K562 (cell line): Measurements from ENCODE around the gene ACADVL. TPM values are rescaled to one million over a fixed set of nuclear protein-coding genes. Genes with fewer than 3 reads are reported as not detected.

Experiments
- CBX2 ChIP-seq: fragments of 200-600 bp; sonication (generic); IDR thresholded peaks from one replicate; pipeline ENCODE4 v1.6.1; 2012; ENCODE audit warnings: mild to moderate bottlenecking, low read length, inconsistent platforms; ENCODE audit not compliant: insufficient read depth, poor library complexity, severe bottlenecking
- DEAF1 ChIP-seq: fragments of 450-650 bp; formaldehyde crosslinking; IDR thresholded peaks from 2 replicates; pipeline ENCODE4 v1.4.0; 2020; ENCODE audit warnings: mild to moderate bottlenecking, moderate library complexity
- E2F6 ChIP-seq, 2 experiments: IDR thresholded peaks; 2 replicates each; pipeline ENCODE4 v1.6.1; 2011; ENCODE audit warnings: borderline replicate concordance in 1 of 2, control low read depth in 1 of 2, low read depth in 1 of 2, low read length in 1 of 2, mild to moderate bottlenecking in 1 of 2, mixed read lengths in 1 of 2, moderate library complexity in 1 of 2; ENCODE audit not compliant: insufficient read depth in 1 of 2, insufficient read length in 1 of 2, poor library complexity in 1 of 2, severe bottlenecking in 1 of 2; ENCODE audit errors: extremely low read depth in 1 of 2
- IFI16 ChIP-seq: fragments of 250-450 bp; sonication (Bioruptor Pico); IDR thresholded peaks from 2 replicates; pipeline ENCODE4 v2.1.2; 2022; ENCODE audit warnings: mild to moderate bottlenecking, inconsistent platforms
- JUND ChIP-seq, 2 experiments: IDR thresholded peaks; 2 replicates in 1 of 2; 3 replicates in 1 of 2; pipeline ENCODE4 v1.6.1; 2011; ENCODE audit warnings: borderline replicate concordance in 2 of 2, low read depth in 2 of 2, low read length in 2 of 2, improper control_type of control experiment in 1 of 2, missing biosample characterization in 1 of 2, missing genetic modification characterization in 1 of 2, missing genetic modification reagents in 1 of 2
- NCOR1 ChIP-seq: fragments of 450-650 bp; IDR thresholded peaks from 2 replicates; pipeline ENCODE4 v1.6.1; 2016; ENCODE audit warnings: mild to moderate bottlenecking, moderate library complexity
- PREB ChIP-seq: sonication (generic); formaldehyde crosslinking; IDR thresholded peaks from 2 replicates; pipeline ENCODE4 v1.8.1; 2023; ENCODE audit warnings: mild to moderate bottlenecking, missing genetic modification reagents
- PYGO2 ChIP-seq: fragments of 450-650 bp; IDR thresholded peaks from 2 replicates; pipeline ENCODE4 v1.6.1; 2016; ENCODE audit warnings: mild to moderate bottlenecking, missing genetic modification characterization, moderate library complexity, missing compliant biosample characterization
- SAFB ChIP-seq: fragments of 200-400 bp; formaldehyde crosslinking; IDR thresholded peaks from 2 replicates; pipeline ENCODE4 v1.6.1; 2017; ENCODE audit warnings: low read depth, low read length, borderline replicate concordance
- SRSF3 ChIP-seq: fragments of 200-400 bp; formaldehyde crosslinking; IDR thresholded peaks from 2 replicates; pipeline ENCODE4 v1.6.1; 2016; ENCODE audit warnings: mild to moderate bottlenecking, low read length, moderate library complexity; ENCODE audit not compliant: insufficient read depth
- TARDBP ChIP-seq: fragments of 450-650 bp; IDR thresholded peaks from 2 replicates; pipeline ENCODE4 v1.6.1; 2016
- TCF15 ChIP-seq: fragments of 250-450 bp; sonication (Bioruptor Pico); IDR thresholded peaks from 2 replicates; pipeline ENCODE4 v1.8.0; 2022; ENCODE audit warnings: moderate library complexity, mild to moderate bottlenecking, inconsistent platforms
- ZFP36 ChIP-seq: fragments of 150-350 bp; IDR thresholded peaks from 2 replicates; pipeline ENCODE4 v1.6.1; 2018; ENCODE audit warnings: low read length, low read depth; ENCODE audit not compliant: partially characterized antibody
- ZKSCAN1 ChIP-seq: fragments of 150-350 bp; IDR thresholded peaks from 2 replicates; pipeline ENCODE4 v1.6.1; 2016; ENCODE audit warnings: low read depth, low read length
- ZNF699 ChIP-seq: fragments of 250-450 bp; sonication (Bioruptor Pico); IDR thresholded peaks from 2 replicates; pipeline ENCODE4 v1.8.0; 2021; ENCODE audit warnings: mild to moderate bottlenecking, moderate library complexity; ENCODE audit not compliant: insufficient replicate concordance
- ZNF830 ChIP-seq: fragments of 250-450 bp; sonication (Bioruptor Pico); IDR thresholded peaks from 2 replicates; pipeline ENCODE4 v1.5.0; 2021; ENCODE audit warnings: mild to moderate bottlenecking
- polyA plus RNA-seq, 8 experiments: library from polyadenylated mRNA; depleted of rRNA in 4 of 8; stranded (reverse) in 5 of 8; unstranded in 3 of 8; fragments of >200 nt; fragmentation: Nextera tagmentation in 2 of 8; fragmentation: Illumina TruSeq in 1 of 8; extraction: Ambion mirVana in 2 of 8; extraction: Trizol in 1 of 8; gene quantifications; 2 replicates each; pipeline versions ENCODE4 v1.2.1 to v1.2.3, GENCODE V29; 2011 to 2014; ENCODE audit warnings: inconsistent platforms in 1 of 8, missing spikeins in 1 of 8
- total RNA-seq, 7 experiments: library from RNA; depleted of rRNA in 6 of 7; stranded (reverse); fragments of >200 nt in 6 of 7; fragmentation: Illumina TruSeq in 2 of 7; extraction: Trizol in 2 of 7; gene quantifications; 2 replicates each; pipeline versions ENCODE4 v1.2.1 to v1.2.3, GENCODE V29; 2011 to 2021; ENCODE audit warnings: low replicate concordance in 1 of 7

Gene ACADVL
- total and polyA plus RNA-seq, 9 of the 15 experiments (the other 6 are each of a cell fraction or from before 2014, with no cell fraction given), result 25.5 to 449 (median 214) TPM

- TF ChIP-seq PREB (CRISPR knock-in tag), result no peak
- TF ChIP-seq PYGO2 (tag), result no peak
- peak; percentile 30; the same call in 1 of the 2 replicates for TF ChIP-seq ZKSCAN1
- TF ChIP-seq JUND (IDR thresholded peaks at IDR 0.05; ENCODE audit: borderline replicate concordance, low read depth, low read length), result no peak
- TF ChIP-seq JUND (tag; IDR thresholded peaks at IDR 0.05; ENCODE audit: borderline replicate concordance, low read depth, low read length), result no peak; the same call in 2 of the 3 replicates
- TF ChIP-seq E2F6 (IDR thresholded peaks at IDR 0.05; ENCODE audit: borderline replicate concordance in 1 of 2, extremely low read depth in 1 of 2, insufficient read depth in 1 of 2, insufficient read length in 1 of 2, low read depth in 1 of 2, low read length in 1 of 2, poor library complexity in 1 of 2, severe bottlenecking in 1 of 2), result peak in 1 of 2 experiments; percentile 43
- TF ChIP-seq ZNF830 (CRISPR knock-in tag), result no peak
- TF ChIP-seq IFI16 (CRISPR knock-in tag), result no peak
- no peak for TF ChIP-seq CBX2
- peak; percentile 31; the same call in 1 of the 2 replicates for TF ChIP-seq NCOR1
- TF ChIP-seq SAFB, result no peak
- no peak for TF ChIP-seq SRSF3
- TF ChIP-seq DEAF1 (CRISPR knock-in tag), result no peak
- peak; percentile 41 for TF ChIP-seq ZFP36
- TF ChIP-seq ZNF699 (CRISPR knock-in tag), result no peak
- TF ChIP-seq TARDBP, result no peak
- no peak for TF ChIP-seq TCF15
These were observed 19.6 kb downstream of the ACADVL start, which contains the start of gene PHF23 (continued) for GRCh38 chr17:7239091-7240027.
